NCI-H510A (cell line): ENCODE results near the gene KARS1.

ENCODE experiments used
- DNase-seq: peaks from one replicate; lab custom pipeline; 2025; lab: John Stamatoyannopoulos, UW

Gene KARS1

GRCh38 chr16:75579281-75579834 is 68.1 kb downstream of the KARS1 start:
- DNase-seq = no peak

- no peak for DNase-seq
Measured at GRCh38 chr16:75578725-75579124, 68.7 kb downstream of the KARS1 start.

GRCh38 chr16:75578212-75578611 is 69.3 kb downstream of the KARS1 start:
- no peak for DNase-seq
